Mesenteric fat pad (tissue), 1 donor: ENCODE results near the gene TUBB2A. TPM values are rescaled to one million over a fixed set of nuclear protein-coding genes. Genes with fewer than 3 reads are reported as not detected.
A peak's percentile ranks its signal among the peaks of the same experiment; 100 is the strongest.
"Not testable (repeated sequence)": the region's sequence is repeated elsewhere in the genome, so short reads cannot be mapped to it uniquely, and the experiment has no call there.

ENCODE experiments used
- DNase-seq: peaks from one replicate; pipeline ENCODE4 v3.0.0-alpha.2; 2020; ENCODE audit warnings: low spot score
- total RNA-seq: library from RNA; stranded (reverse); fragmentation: NEBNext Ultra II Directional; extraction: Animal tissue kit (Norgen Biotek cat#: 25700); gene quantifications from one replicate; pipeline ENCODE4 v1.2.1, GENCODE V29; 2021
- donor health status: DM: yes; HTN: yes; CAD: no.

The TUBB2A gene
- total RNA-seq, 1 donor from 2014 or later: 314 TPM

DNA sequence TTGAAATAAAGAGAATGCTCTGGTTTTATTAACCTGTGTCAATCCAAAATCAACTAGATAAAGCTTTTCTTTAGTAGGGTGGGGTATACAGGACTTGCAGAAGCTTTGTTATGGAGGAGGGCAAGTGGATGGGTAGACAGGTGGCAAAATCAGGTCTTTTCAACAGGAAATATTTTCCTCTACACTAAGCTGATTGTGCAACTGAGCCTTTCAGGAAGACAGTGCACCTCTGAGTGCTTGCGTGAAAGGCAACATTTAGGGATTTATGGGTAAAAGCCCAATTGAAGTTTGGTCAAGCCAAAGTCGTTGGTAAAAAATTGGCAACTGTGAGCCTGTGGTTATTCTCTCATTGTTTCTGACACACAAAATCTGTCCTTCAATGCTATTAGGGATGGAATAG, 23.8 kb upstream of the TUBB2A start:
- no peak for DNase-seq

GRCh38 chr6:3179945-3180344, 22.6 kb upstream of the TUBB2A start:
- not testable (repeated sequence) for DNase-seq

GRCh38 chr6:3178666-3179065, 21.3 kb upstream of the TUBB2A start:
- DNase-seq: not testable (repeated sequence)

- no peak for DNase-seq
Measured at GRCh38 chr6:3176562-3177355, 19.4 kb upstream of the TUBB2A start.

- DNase-seq: peak; percentile 28
Measured at GRCh38 chr6:3175715-3176402, 18.5 kb upstream of the TUBB2A start.

GRCh38 chr6:3173636-3174089, 16.3 kb upstream of the TUBB2A start:
- not testable (repeated sequence) for DNase-seq

DNA sequence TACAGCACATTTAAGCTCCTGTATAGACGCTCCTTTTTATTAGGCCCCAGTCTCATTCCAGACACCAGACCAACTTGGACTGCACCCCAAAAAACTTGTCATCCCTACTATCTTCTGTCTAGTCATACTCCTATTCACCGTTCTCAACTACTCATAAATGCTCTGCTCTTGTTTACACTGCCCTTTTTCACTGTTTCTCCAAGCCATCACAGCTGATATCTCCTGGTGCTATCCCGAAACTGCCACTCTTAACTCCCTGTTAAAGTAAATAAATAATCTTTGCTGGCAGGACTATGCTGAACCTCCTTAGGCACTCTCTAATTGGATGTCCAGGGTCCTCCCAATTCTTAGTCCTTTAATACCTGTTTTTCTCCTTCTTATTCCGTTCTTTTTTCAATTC, 15.4 kb upstream of the TUBB2A start:
- not testable (repeated sequence) for DNase-seq

- DNase-seq: not testable (repeated sequence)
Measured at GRCh38 chr6:3171313-3172175, 14.2 kb upstream of the TUBB2A start.

GRCh38 chr6:3170676-3171075, 13.3 kb upstream of the TUBB2A start:
- DNase-seq: not testable (repeated sequence)

DNA sequence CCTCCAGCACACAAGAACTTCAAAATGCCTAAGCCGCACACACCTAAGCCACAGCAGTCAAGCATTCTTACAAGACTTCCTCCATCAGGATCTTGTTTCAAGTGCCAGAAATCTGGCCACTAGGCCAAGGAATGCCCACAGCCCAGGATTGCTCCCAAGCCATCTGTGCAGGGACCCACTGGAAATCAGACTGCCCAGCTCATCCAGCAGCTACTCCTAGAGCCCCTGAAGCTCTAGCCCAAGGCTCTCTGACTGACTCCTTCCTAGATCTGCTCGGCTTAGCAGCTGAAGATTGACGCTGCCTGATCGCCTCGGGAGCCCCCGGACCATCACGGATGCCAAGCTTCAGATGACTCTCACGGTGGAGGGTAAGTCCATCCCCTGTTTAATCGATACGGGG, 10.7 kb upstream of the TUBB2A start:
- DNase-seq: not testable (repeated sequence)

GRCh38 chr6:3166535-3167225, 9.3 kb upstream of the TUBB2A start:
- DNase-seq: not testable (repeated sequence)

GRCh38 chr6:3165631-3166534, 8.5 kb upstream of the TUBB2A start:
- no peak for DNase-seq

DNA sequence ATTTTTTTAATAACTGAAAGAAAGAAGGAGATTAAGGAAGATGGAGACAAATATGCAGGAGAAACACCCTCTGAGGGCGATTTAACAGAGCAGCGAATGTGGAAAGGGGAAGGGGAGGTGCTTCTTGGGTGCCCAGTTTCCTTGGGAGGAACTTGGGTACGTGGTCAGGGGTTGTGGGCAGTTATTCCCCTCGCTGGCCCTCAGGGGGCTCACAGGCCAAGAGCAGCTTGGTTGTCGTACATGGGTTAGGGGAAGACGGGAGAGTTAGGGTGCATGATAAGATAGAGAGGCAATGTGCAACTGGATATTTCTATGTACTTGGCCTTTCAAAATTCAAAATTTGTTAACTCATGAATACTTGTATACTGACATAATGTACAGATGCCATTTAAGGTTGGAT, 7.0 kb upstream of the TUBB2A start:
- no peak for DNase-seq

- no peak for DNase-seq
Measured at GRCh38 chr6:3163248-3163594, 5.9 kb upstream of the TUBB2A start.

DNA sequence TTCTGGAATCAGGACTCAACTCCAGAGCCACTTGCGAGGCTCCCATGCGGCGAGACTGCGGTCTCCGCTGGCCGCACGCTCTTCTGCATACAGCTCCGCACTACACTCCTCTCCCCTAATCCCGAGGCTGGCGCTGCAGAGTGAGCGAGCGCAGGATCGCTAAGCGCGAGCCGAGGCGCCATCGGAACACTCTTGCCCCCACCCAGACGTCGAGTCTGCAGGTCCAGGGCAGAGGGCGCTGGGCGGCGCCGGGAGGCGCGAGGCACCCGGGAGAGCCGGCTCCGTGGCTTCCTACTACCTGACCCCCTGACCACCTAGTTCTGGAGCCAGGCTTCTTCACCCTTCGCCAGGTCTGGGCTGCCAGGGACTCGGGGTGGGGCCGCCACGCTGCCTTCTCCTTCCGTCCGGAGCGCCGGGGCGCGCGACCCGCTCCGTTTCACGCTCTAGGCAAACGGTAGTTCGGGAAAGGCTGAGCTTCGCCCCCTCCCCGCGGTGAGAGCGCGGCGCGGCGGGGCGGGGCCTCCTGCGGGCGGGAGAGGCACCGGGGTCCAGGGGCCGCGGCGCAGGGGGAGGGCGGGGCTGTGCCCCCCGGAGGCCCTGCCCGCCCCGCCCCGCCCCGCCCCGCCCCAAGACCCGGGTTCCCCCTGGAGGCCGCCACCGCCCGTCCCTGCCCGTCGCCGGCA, 5.4 kb upstream of the TUBB2A start:
- DNase-seq: peak; percentile 91

GRCh38 chr6:3162067-3162497, 4.7 kb upstream of the TUBB2A start:
- no peak for DNase-seq

DNA sequence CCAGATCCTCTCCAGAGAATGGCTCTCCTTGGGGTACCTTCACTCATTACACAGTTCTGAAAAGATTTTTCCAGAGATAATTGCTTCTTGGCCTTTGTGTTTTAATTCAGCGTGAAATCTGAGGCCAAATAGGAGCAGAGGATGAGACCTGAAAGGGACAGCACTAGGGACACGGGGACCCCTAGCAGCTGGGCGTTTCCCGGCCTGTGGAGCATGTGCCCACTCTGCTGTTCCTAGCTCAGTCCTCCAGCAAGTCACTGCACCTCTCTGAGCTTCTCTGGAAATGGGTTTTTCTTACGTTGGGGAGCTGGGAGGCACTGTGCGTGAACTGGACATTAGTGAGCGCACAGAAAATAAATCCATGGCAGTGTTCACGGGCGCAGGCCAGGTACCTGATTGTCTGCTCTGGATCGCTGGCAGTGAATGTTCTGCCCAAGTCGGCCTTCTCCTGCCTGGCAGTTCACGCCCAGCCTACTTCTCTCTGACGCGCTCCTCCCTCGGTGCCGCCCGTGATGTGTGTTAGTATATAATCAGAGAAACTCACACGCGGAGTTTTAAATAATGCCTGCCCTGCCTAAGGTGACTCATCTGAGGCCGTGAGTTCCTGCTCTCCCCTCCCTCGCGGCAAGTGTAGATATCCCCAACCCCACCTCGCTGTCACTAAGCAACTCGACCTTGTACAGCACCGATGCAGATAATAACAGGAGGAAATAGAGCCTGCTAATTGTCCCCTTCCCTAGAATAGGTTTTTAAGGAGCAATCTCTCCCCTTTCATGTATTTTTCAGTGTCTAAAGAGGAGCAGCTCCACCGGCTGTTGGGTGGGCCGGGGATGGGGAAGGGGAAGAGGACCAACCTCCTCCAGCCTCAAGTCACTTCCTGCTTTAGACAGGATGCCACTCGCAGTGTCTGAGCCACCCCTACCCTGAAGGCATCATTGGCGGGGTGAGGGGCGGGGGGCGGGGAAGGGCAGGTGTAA, 2.7 kb upstream of the TUBB2A start:
- no peak for DNase-seq
